ENCODE results near the gene DEGS1. TPM values are rescaled to one million over a fixed set of nuclear protein-coding genes. Genes with fewer than 3 reads are reported as not detected.
A peak's percentile ranks its signal among the peaks of the same experiment; 100 is the strongest.

DEGS1 gene
- total and polyA plus RNA-seq, 12 donors: 33.1 to 79.4 (median 35.7) TPM

DNA sequence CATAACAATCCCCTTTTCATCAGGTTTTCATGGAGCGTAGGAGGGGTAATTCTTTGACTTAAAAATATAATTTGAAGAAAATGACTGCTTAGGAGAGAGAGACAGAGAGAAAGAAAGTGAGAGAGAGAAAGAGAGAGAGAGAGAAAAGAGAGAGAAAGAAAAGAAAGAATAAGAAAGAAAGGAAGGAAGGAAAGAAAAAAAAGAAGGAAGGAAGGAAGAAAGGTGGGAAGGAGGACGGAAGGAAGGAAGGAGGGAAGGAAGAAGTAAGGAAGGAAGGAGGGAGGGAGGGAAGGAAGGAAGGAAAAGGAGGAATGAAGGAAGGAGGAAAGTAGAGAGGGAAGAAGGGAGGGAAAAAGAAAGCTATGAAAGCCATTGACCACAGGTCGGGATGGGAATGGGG lies 10.8 kb upstream of the DEGS1 start:
- WGBS, 2 donors: 84 to 89% methylated on average over 3 of the region's 3 CpGs
- TF ChIP-seq, protein P1, sequence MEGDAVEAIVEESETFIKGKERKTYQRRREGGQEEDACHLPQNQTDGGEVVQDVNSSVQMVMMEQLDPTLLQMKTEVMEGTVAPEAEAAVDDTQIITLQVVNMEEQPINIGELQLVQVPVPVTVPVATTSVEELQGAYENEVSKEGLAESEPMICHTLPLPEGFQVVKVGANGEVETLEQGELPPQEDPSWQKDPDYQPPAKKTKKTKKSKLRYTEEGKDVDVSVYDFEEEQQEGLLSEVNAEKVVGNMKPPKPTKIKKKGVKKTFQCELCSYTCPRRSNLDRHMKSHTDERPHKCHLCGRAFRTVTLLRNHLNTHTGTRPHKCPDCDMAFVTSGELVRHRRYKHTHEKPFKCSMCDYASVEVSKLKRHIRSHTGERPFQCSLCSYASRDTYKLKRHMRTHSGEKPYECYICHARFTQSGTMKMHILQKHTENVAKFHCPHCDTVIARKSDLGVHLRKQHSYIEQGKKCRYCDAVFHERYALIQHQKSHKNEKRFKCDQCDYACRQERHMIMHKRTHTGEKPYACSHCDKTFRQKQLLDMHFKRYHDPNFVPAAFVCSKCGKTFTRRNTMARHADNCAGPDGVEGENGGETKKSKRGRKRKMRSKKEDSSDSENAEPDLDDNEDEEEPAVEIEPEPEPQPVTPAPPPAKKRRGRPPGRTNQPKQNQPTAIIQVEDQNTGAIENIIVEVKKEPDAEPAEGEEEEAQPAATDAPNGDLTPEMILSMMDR (IDR thresholded peaks at IDR 0.05): no peak
- DNase-seq: no peak
- Histone ChIP-seq H3K4me1 (peaks cover 4 to 30% (median 12%) of the 10 kb centered on the region in 9 donors), H3K27ac (no peak overlapping the region), H3K9me3 (no peaks in the 10 kb centered on the region), H3K27me3 (no peaks in the 10 kb centered on the region), H3K4me3 (no peak overlapping the region), H3K36me3 (no peaks in the 10 kb centered on the region)
- ATAC-seq: no peak
- intact Hi-C loops (cut with DNase I): loop anchor here in 1 of 10 donors (10.0 kb wide), 1 partner anchor 123 kb away; no protein-coding TSS in a partner anchor

DNA sequence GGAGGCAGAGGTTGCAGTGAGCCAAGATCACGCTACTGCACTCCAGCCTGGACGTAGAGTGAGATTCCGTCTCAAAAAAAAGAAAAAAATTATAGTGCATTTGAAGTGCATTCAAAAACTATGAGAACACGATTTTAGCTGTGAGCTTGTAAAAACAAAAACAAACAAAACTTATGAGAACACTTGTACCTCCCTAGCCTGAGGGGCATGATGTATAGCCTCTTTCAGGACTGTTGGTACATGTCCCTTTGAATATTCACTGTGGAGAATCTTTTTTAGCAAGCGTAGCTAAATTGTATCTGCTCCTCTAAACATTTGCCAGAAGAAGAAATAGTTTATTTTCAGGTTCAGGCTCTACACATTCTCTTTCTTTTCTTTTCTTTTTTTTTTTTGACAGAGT lies 9.5 kb upstream of the DEGS1 start:
- TF ChIP-seq, protein P1 (IDR thresholded peaks at IDR 0.05): no peak
- Histone ChIP-seq H3K4me3 (no peak overlapping the region), H3K9me3 (no peaks in the 10 kb centered on the region), H3K4me1 (peaks cover 4 to 27% (median 10%) of the 10 kb centered on the region in 9 donors), H3K27me3 (no peaks in the 10 kb centered on the region), H3K36me3 (no peaks in the 10 kb centered on the region), H3K27ac (no peak overlapping the region)
- DNase-seq (no peak), ATAC-seq (no peak)
- 91 to 94% methylated on average over 5 of the region's 5 CpGs for WGBS, 2 donors
- intact Hi-C loops (cut with DNase I): loop anchor here in 1 of 10 donors (10.0 kb wide), 1 partner anchor 121 kb away; no protein-coding TSS in a partner anchor

DNA sequence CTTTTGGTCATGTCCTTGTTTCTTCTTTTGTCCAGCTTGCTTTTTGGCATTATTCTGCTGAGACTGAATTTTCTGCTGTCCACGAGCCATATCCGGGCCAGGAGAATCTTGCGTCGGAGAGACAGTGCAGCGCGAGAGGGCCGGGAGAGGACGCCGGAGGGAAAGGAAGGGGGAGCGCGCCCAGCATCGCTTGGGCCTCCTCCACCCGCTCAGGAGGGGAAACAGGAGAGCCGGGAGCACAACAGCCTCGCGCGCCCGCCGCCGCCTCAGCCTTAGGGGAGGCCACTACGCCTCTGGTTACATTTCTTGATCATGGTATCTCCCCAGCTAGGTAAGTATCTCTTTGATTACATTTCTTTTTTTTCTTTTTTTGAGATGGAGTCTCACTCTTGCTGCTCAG lies 7.4 kb upstream of the DEGS1 start:
- Histone ChIP-seq H3K9me3 (no peaks in the 10 kb centered on the region), H3K4me1 (peaks cover 0 to 7% (median 0%) of the 10 kb centered on the region in 9 donors), H3K36me3 (no peaks in the 10 kb centered on the region), H3K4me3 (peak overlapping the region in 3 of 10 donors; percentile 0 to 26 (median 19)), H3K27ac (no peak overlapping the region), H3K27me3 (no peaks in the 10 kb centered on the region)
- ATAC-seq (peak; percentile 61 to 93 (median 74)), DNase-seq (peak; percentile 21 to 36)
- TF ChIP-seq, protein P1 (IDR thresholded peaks at IDR 0.05): peak in 2 of 9 donors; percentile 6 to 14
- intact Hi-C loops (cut with DNase I): loop anchor here in 1 of 10 donors (10.0 kb wide), 1 partner anchor 119 kb away; no protein-coding TSS in a partner anchor
- WGBS, 2 donors: 7 to 10% methylated on average over 20 to 21 of the region's 21 CpGs

GRCh38 chr1:224177356-224177999 lies 5.6 kb upstream of the DEGS1 start:
- Histone ChIP-seq H3K36me3 (no peaks in the 10 kb centered on the region), H3K27me3 (no peaks in the 10 kb centered on the region), H3K27ac (no peak overlapping the region), H3K9me3 (no peaks in the 10 kb centered on the region), H3K4me3 (no peak overlapping the region), H3K4me1 (peaks cover 0 to 15% (median 3%) of the 10 kb centered on the region in 9 donors)
- ATAC-seq (no peak), DNase-seq (no peak)
- TF ChIP-seq, protein P1 (IDR thresholded peaks at IDR 0.05): no peak
- intact Hi-C loops (cut with DNase I): loop anchor here in 1 of 10 donors (10.0 kb wide), 1 partner anchor 117 kb away; no protein-coding TSS in a partner anchor
- WGBS, 2 donors: 92 to 94% methylated on average over 9 of the region's 9 CpGs
